ENCODE data around the gene OSBP2. TPM values are rescaled to one million over a fixed set of nuclear protein-coding genes. Genes with fewer than 3 reads are reported as not detected.

Gene OSBP2
- total and polyA plus RNA-seq, 4 donors = 0.18 to 3.9 (median 0.88) TPM

GRCh38 chr22:30838111-30838510 is 143.4 kb downstream of the OSBP2 start:
- no peak for DNase-seq

GRCh38 chr22:30841273-30841672 is 146.6 kb downstream of the OSBP2 start:
- ATAC-seq (ENCODE audit: low FRiP score) (no peak), DNase-seq (no peak)
- no peaks in the 10 kb centered on the region for H3K27me3 ChIP-seq (ENCODE audit: control insufficient read depth in 1 of 2, insufficient read depth in 2 of 2, low read length in 1 of 2)
- H3K27ac ChIP-seq (ENCODE audit: low read depth in 1 of 2, low read length in 2 of 2) = no peak overlapping the region
- H3K4me1 ChIP-seq (ENCODE audit: control insufficient read depth in 1 of 2, insufficient read depth in 2 of 2, low read length in 2 of 2) = no peaks in the 10 kb centered on the region
- H3K9me3 ChIP-seq (ENCODE audit: control insufficient read depth, low read length) = peaks cover 4% of the 10 kb centered on the region
- WGBS, 2 donors = 75 to 85% methylated on average over 5 of the region's 5 CpGs
- no peak overlapping the region for H3K4me3 ChIP-seq (ENCODE audit: low read length in 2 of 2)
- intact Hi-C loops (cut with DNase I) = no loop called here
- no peaks in the 10 kb centered on the region for H3K36me3 ChIP-seq (ENCODE audit: control insufficient read depth in 1 of 2, insufficient read depth in 2 of 2, low read length in 1 of 2)

More at GRCh38 chr22:30838111-30838510, 143.4 kb downstream of the OSBP2 start:
- Histone ChIP-seq H3K27ac (ENCODE audit: low read depth in 1 of 2, low read length in 2 of 2) (no peak overlapping the region), H3K27me3 (ENCODE audit: control insufficient read depth in 1 of 2, insufficient read depth in 2 of 2, low read length in 1 of 2) (no peaks in the 10 kb centered on the region), H3K4me1 (ENCODE audit: control insufficient read depth in 1 of 2, insufficient read depth in 2 of 2, low read length in 2 of 2) (no peaks in the 10 kb centered on the region), H3K36me3 (ENCODE audit: control insufficient read depth in 1 of 2, insufficient read depth in 2 of 2, low read length in 1 of 2) (no peaks in the 10 kb centered on the region), H3K9me3 (ENCODE audit: control insufficient read depth, low read length) (peaks cover 4% of the 10 kb centered on the region), H3K4me3 (ENCODE audit: low read length in 2 of 2) (no peak overlapping the region)
- 69% methylated on average over 3 of the region's 3 CpGs for WGBS, 2 donors
- ATAC-seq (ENCODE audit: low FRiP score) = no peak
- intact Hi-C loops (cut with DNase I) = no loop called here

- ATAC-seq (ENCODE audit: low FRiP score) (no peak), DNase-seq (no peak)
- Histone ChIP-seq H3K4me1 (ENCODE audit: control insufficient read depth in 1 of 2, insufficient read depth in 2 of 2, low read length in 2 of 2) (no peaks in the 10 kb centered on the region), H3K4me3 (ENCODE audit: low read length in 2 of 2) (no peak overlapping the region), H3K9me3 (ENCODE audit: control insufficient read depth, low read length) (no peaks in the 10 kb centered on the region), H3K27ac (ENCODE audit: low read depth in 1 of 2, low read length in 2 of 2) (no peak overlapping the region), H3K27me3 (ENCODE audit: control insufficient read depth in 1 of 2, insufficient read depth in 2 of 2, low read length in 1 of 2) (no peaks in the 10 kb centered on the region), H3K36me3 (ENCODE audit: control insufficient read depth in 1 of 2, insufficient read depth in 2 of 2, low read length in 1 of 2) (no peaks in the 10 kb centered on the region)
- intact Hi-C loops (cut with DNase I) = no loop called here
- 67 to 69% methylated on average over 4 of the region's 4 CpGs for WGBS, 2 donors
These were observed 148.6 kb downstream of the OSBP2 start for GRCh38 chr22:30843245-30843644.

GRCh38 chr22:30847583-30847982 is 152.9 kb downstream of the OSBP2 start:
- H3K27ac ChIP-seq (ENCODE audit: low read depth in 1 of 2, low read length in 2 of 2) = no peak overlapping the region
- intact Hi-C loops (cut with DNase I) = no loop called here
- WGBS, 2 donors = 82 to 83% methylated on average over 1 of the region's 1 CpG
- DNase-seq (no peak), ATAC-seq (ENCODE audit: low FRiP score) (no peak)
- H3K4me3 ChIP-seq (ENCODE audit: low read length in 2 of 2) = no peak overlapping the region
- H3K36me3 ChIP-seq (ENCODE audit: control insufficient read depth in 1 of 2, insufficient read depth in 2 of 2, low read length in 1 of 2) = no peaks in the 10 kb centered on the region
- H3K4me1 ChIP-seq (ENCODE audit: control insufficient read depth in 1 of 2, insufficient read depth in 2 of 2, low read length in 2 of 2) = no peaks in the 10 kb centered on the region
- H3K27me3 ChIP-seq (ENCODE audit: control insufficient read depth in 1 of 2, insufficient read depth in 2 of 2, low read length in 1 of 2) = no peaks in the 10 kb centered on the region
- H3K9me3 ChIP-seq (ENCODE audit: control insufficient read depth, low read length) = no peaks in the 10 kb centered on the region

GRCh38 chr22:30855266-30855665 is 160.6 kb downstream of the OSBP2 start:
- no peaks in the 10 kb centered on the region for H3K27me3 ChIP-seq (ENCODE audit: control insufficient read depth in 1 of 2, insufficient read depth in 2 of 2, low read length in 1 of 2)
- intact Hi-C loops (cut with DNase I) = no loop called here
- 89% methylated on average over 3 of the region's 3 CpGs for WGBS, 2 donors
- ATAC-seq (ENCODE audit: low FRiP score) (no peak), DNase-seq (peak in 1 of 2 donors; percentile 27)
- H3K4me1 ChIP-seq (ENCODE audit: control insufficient read depth in 1 of 2, insufficient read depth in 2 of 2, low read length in 2 of 2) = no peaks in the 10 kb centered on the region
- H3K4me3 ChIP-seq (ENCODE audit: low read length in 2 of 2) = no peak overlapping the region
- H3K9me3 ChIP-seq (ENCODE audit: control insufficient read depth, low read length) = no peaks in the 10 kb centered on the region
- H3K27ac ChIP-seq (ENCODE audit: low read depth in 1 of 2, low read length in 2 of 2) = no peak overlapping the region
- no peaks in the 10 kb centered on the region for H3K36me3 ChIP-seq (ENCODE audit: control insufficient read depth in 1 of 2, insufficient read depth in 2 of 2, low read length in 1 of 2)

- ATAC-seq (ENCODE audit: low FRiP score) (no peak), DNase-seq (no peak)
- H3K9me3 ChIP-seq (ENCODE audit: control insufficient read depth, low read length) = no peaks in the 10 kb centered on the region
- no peaks in the 10 kb centered on the region for H3K4me1 ChIP-seq (ENCODE audit: control insufficient read depth in 1 of 2, insufficient read depth in 2 of 2, low read length in 2 of 2)
- H3K27ac ChIP-seq (ENCODE audit: low read depth in 1 of 2, low read length in 2 of 2) = no peak overlapping the region
- no peaks in the 10 kb centered on the region for H3K27me3 ChIP-seq (ENCODE audit: control insufficient read depth in 1 of 2, insufficient read depth in 2 of 2, low read length in 1 of 2)
- H3K36me3 ChIP-seq (ENCODE audit: control insufficient read depth in 1 of 2, insufficient read depth in 2 of 2, low read length in 1 of 2) = no peaks in the 10 kb centered on the region
- intact Hi-C loops (cut with DNase I) = no loop called here
- 74 to 77% methylated on average over 4 of the region's 4 CpGs for WGBS, 2 donors
- H3K4me3 ChIP-seq (ENCODE audit: low read length in 2 of 2) = no peak overlapping the region
These were observed 161.2 kb downstream of the OSBP2 start for GRCh38 chr22:30855677-30856518.

GRCh38 chr22:30856741-30857502 is 162.2 kb downstream of the OSBP2 start:
- ATAC-seq (ENCODE audit: low FRiP score) (no peak), DNase-seq (peak in 1 of 2 donors; percentile 38)
- WGBS, 2 donors = 72 to 78% methylated on average over 14 of the region's 14 CpGs
- no peaks in the 10 kb centered on the region for H3K27me3 ChIP-seq (ENCODE audit: control insufficient read depth in 1 of 2, insufficient read depth in 2 of 2, low read length in 1 of 2)
- H3K4me3 ChIP-seq (ENCODE audit: low read length in 2 of 2) = no peak overlapping the region
- no peaks in the 10 kb centered on the region for H3K4me1 ChIP-seq (ENCODE audit: control insufficient read depth in 1 of 2, insufficient read depth in 2 of 2, low read length in 2 of 2)
- intact Hi-C loops (cut with DNase I) = no loop called here
- no peak overlapping the region for H3K27ac ChIP-seq (ENCODE audit: low read depth in 1 of 2, low read length in 2 of 2)
- H3K36me3 ChIP-seq (ENCODE audit: control insufficient read depth in 1 of 2, insufficient read depth in 2 of 2, low read length in 1 of 2) = no peaks in the 10 kb centered on the region
- no peaks in the 10 kb centered on the region for H3K9me3 ChIP-seq (ENCODE audit: control insufficient read depth, low read length)

- intact Hi-C loops (cut with DNase I) = no loop called here
- no peak for ATAC-seq (ENCODE audit: low FRiP score)
These were observed 163.1 kb downstream of the OSBP2 start for GRCh38 chr22:30857791-30858190.

More at GRCh38 chr22:30857791-30858190, 163.1 kb downstream of the OSBP2 start:
- Histone ChIP-seq H3K27ac (ENCODE audit: low read depth in 1 of 2, low read length in 2 of 2) (no peak overlapping the region), H3K4me1 (ENCODE audit: control insufficient read depth in 1 of 2, insufficient read depth in 2 of 2, low read length in 2 of 2) (no peaks in the 10 kb centered on the region), H3K4me3 (ENCODE audit: low read length in 2 of 2) (no peak overlapping the region), H3K9me3 (ENCODE audit: control insufficient read depth, low read length) (no peaks in the 10 kb centered on the region), H3K27me3 (ENCODE audit: control insufficient read depth in 1 of 2, insufficient read depth in 2 of 2, low read length in 1 of 2) (no peaks in the 10 kb centered on the region), H3K36me3 (ENCODE audit: control insufficient read depth in 1 of 2, insufficient read depth in 2 of 2, low read length in 1 of 2) (no peaks in the 10 kb centered on the region)
- 89 to 95% methylated on average over 9 to 13 of the region's 13 CpGs for WGBS, 2 donors
- peak in 1 of 2 donors; percentile 62 for DNase-seq

All from aorta (tissue), 5 donors.